ENCODE results near the gene MGAT4A. TPM values are rescaled to one million over a fixed set of nuclear protein-coding genes. Genes with fewer than 3 reads are reported as not detected.

Gene MGAT4A
- total and polyA plus RNA-seq, 9 of the 15 experiments (the other 6 are each of a cell fraction or from before 2014, with no cell fraction given): 0.03 to 0.53 (median 0.18) TPM; not detected in 2

DNA sequence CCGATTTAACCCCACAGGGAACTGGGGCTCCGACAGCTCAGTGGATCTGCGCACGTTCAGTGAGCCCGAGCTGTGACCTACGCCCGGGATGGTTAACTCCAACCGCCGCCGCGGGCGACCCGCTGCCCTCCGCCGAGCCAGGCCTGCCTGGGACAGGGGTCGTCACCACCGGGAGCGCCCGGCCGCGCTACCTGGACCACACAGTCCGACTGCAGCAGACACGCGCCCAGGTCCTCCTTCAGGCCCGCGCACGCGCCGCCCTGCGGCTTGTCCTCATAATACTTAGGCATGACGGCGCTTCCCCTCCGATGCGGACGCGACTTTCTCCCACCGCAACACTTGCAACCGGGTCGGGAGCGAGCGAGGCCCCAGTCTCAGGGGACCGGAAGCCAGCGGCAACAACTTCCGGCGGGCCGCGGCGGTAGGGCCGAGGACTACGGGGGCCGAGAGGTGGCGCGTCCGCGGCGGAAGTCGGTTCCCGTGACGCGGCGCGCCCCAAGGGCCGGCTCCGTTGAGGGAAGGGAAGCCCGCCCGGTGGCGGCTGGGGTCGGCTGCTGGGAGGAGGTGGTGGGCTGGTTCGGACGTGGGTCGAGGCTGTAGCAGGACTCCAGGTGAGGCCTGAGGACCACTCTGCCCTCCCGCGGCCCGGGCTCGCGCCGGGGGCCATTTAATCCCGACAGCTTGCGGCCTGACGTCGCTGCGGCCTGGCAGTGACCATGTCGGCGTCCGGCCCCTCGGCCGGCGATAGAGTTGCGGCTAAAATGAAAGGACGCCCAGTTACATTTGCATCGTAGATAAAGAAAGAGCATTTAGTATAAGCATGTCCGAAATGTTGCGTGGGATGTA is 122.6 kb downstream of the MGAT4A start, which contains the start of the genes COA5 and UNC50 (continued):
- TF ChIP-seq KLF6 (CRISPR knock-in tag; IDR thresholded peaks at IDR 0.05; ENCODE audit: borderline replicate concordance) (0 out of 2 replicates have a peak, but pooled peaks have one; percentile 61), FIP1L1 (IDR thresholded peaks at IDR 0.05; ENCODE audit: low read depth, low read length, poor library complexity, severe bottlenecking) (peak; percentile 60), FOXK2 (conservative IDR thresholded peaks at IDR 0.05 in 1 of 2, IDR thresholded peaks at IDR 0.05 in 1 of 2; ENCODE audit: low read depth in 2 of 2) (peak; percentile 63 to 80)
- TF ChIP-seq, protein P1, sequence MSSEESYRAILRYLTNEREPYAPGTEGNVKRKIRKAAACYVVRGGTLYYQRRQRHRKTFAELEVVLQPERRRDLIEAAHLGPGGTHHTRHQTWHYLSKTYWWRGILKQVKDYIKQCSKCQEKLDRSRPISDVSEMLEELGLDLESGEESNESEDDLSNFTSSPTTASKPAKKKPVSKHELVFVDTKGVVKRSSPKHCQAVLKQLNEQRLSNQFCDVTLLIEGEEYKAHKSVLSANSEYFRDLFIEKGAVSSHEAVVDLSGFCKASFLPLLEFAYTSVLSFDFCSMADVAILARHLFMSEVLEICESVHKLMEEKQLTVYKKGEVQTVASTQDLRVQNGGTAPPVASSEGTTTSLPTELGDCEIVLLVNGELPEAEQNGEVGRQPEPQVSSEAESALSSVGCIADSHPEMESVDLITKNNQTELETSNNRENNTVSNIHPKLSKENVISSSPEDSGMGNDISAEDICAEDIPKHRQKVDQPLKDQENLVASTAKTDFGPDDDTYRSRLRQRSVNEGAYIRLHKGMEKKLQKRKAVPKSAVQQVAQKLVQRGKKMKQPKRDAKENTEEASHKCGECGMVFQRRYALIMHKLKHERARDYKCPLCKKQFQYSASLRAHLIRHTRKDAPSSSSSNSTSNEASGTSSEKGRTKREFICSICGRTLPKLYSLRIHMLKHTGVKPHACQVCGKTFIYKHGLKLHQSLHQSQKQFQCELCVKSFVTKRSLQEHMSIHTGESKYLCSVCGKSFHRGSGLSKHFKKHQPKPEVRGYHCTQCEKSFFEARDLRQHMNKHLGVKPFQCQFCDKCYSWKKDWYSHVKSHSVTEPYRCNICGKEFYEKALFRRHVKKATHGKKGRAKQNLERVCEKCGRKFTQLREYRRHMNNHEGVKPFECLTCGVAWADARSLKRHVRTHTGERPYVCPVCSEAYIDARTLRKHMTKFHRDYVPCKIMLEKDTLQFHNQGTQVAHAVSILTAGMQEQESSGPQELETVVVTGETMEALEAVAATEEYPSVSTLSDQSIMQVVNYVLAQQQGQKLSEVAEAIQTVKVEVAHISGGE (CRISPR knock-in tag; IDR thresholded peaks at IDR 0.05): peak; percentile 87 to 97 (median 95); a peak in 5 of 6 replicates

All from K562 (cell line).